ENCODE results near the gene RINL. TPM values are rescaled to one million over a fixed set of nuclear protein-coding genes. Genes with fewer than 3 reads are reported as not detected.

The RINL gene
- total and polyA plus RNA-seq, 2 of the 4 experiments (the other 2 are of a cell fraction): 0.72 to 1.9 TPM

- TF ChIP-seq CEBPB (IDR thresholded peaks at IDR 0.05; ENCODE audit: low read depth, low read length) (no peak), CTCF (conservative IDR thresholded peaks at IDR 0.05; ENCODE audit: low read depth, low read length) (no peak)
Measured at GRCh38 chr19:38901683-38902082, 23.6 kb upstream of the RINL start (continued).

- Histone ChIP-seq H2BK120ac (ENCODE audit: low read depth, low read length) (no peak overlapping the region), H2AFZ (replicated peaks; ENCODE audit: low read length, poor library complexity) (no peak overlapping the region), H3K4me1 (ENCODE audit: control insufficient read depth, insufficient read depth, low read length) (peaks cover 3% of the 10 kb centered on the region; the same call in 1 of the 2 replicates), H3K4ac (ENCODE audit: low read depth, low read length) (no peak overlapping the region; the same call in 1 of the 2 replicates), H2BK15ac (ENCODE audit: low read depth, low read length) (no peak overlapping the region), H2BK20ac (ENCODE audit: low read depth, low read length) (no peak overlapping the region), H3K14ac (replicated peaks; ENCODE audit: low read depth, low read length) (no peak overlapping the region), H3K56ac (ENCODE audit: extremely low read depth, insufficient read depth, low read length) (no peak overlapping the region), H3K27me3 (ENCODE audit: control insufficient read depth, insufficient read depth, low read length) (no peaks in the 10 kb centered on the region), H3K36me3 (ENCODE audit: control insufficient read depth, insufficient read depth, low read length) (peaks cover 6% of the 10 kb centered on the region; the same call in 1 of the 2 replicates), H2AK9ac (replicated peaks; ENCODE audit: low read depth, low read length, poor library complexity) (no peak overlapping the region), H4K5ac (ENCODE audit: low read depth, low read length) (no peak overlapping the region), H4K8ac (ENCODE audit: low read depth in 2 of 2, low read length in 2 of 2) (no peak overlapping the region), H2BK5ac (ENCODE audit: low read depth, low read length, poor library complexity, severe bottlenecking) (no peak overlapping the region), H3K4me3 (ENCODE audit: insufficient read depth, low read depth, low read length) (peak overlapping the region; percentile 66), H3K79me1 (ENCODE audit: low read depth in 1 of 2, low read length in 2 of 2) (peaks cover 20 to 49% of the 10 kb centered on the region in 2 experiments), H3K23ac (ENCODE audit: low read depth, low read length) (peak overlapping the region; percentile 48; the same call in 1 of the 2 replicates), H4K20me1 (ENCODE audit: insufficient read depth, low read length) (peaks cover 4% of the 10 kb centered on the region), H3K9ac (ENCODE audit: low read depth, low read length) (peak overlapping the region; percentile 36), H3K9me1 (ENCODE audit: insufficient read depth, low read length) (no peaks in the 10 kb centered on the region; the same call in none of the 2 replicates), H3K18ac (ENCODE audit: low read depth, low read length) (no peak overlapping the region), H3K9me3 (ENCODE audit: control insufficient read depth, insufficient read depth, low read length) (no peaks in the 10 kb centered on the region), H3K4me2 (ENCODE audit: low read depth, low read length) (peak overlapping the region; percentile 83), H3K27ac (ENCODE audit: insufficient read depth, low read length) (no peak overlapping the region), H2AK5ac (ENCODE audit: low read depth, low read length) (no peak overlapping the region), H4K91ac (ENCODE audit: insufficient read depth, low read depth, low read length) (no peak overlapping the region)
- CTCF ChIA-PET: interaction anchor here (0.6 to 1.7 kb wide), 5 partner anchors 13 to 422 kb away, joined by 3 to 9 read pairs (median 4); partner anchors contain the start of genes MRPS12 and SARS2
- TF ChIP-seq CHD1 (IDR thresholded peaks at IDR 0.05; ENCODE audit: low read depth, low read length) (no peak), CEBPB (IDR thresholded peaks at IDR 0.05; ENCODE audit: low read depth, low read length) (peak; percentile 29; the same call in 1 of the 2 replicates)
- BruUV-seq (replicated peaks): no TSS peak
- intact Hi-C loops (cut with micrococcal nuclease) (no loop called here), dilution Hi-C loops (cut with HindIII; ENCODE audit: low sequenced_read_pairs, unreplicated experiment) (no loop called here), in situ Hi-C loops (cut with MboI; ENCODE audit: low sequenced_read_pairs) (loop anchor here (25.0 kb wide), 1 partner anchor 163 kb away; the partner anchor contains the start of gene CAPN12)
- no peak for DNase-seq
- no peak for ATAC-seq (ENCODE audit: low read depth)
- POLR2A ChIA-PET (ENCODE audit: unreplicated experiment): interaction anchor here (0.9 kb wide), 1 partner anchor 37 kb away, joined by 6 read pairs; no protein-coding TSS in a partner anchor
- no CpG with 5 or more reads among the region's 3 CpGs for WGBS, 2 experiments (ENCODE audit: extremely low coverage in 2 of 2, insufficient read length in 1 of 2)
Measured at GRCh38 chr19:38900743-38901190, 22.7 kb upstream of the RINL start.
